GM19035 (cell line): ENCODE results near the gene BMAL2.

Source experiments
- ATAC-seq: cut with Tn5 transposase; IDR thresholded peaks from one replicate; pipeline ENCODE4 v1.9.1; 2021; ENCODE audit not compliant: unreplicated experiment

The BMAL2 gene

GRCh38 chr12:27319848-27320247, 12.8 kb upstream of the BMAL2 start:
- ATAC-seq: no peak

- ATAC-seq: no peak
These were observed 8.1 kb upstream of the BMAL2 start for GRCh38 chr12:27324530-27324929.

DNA sequence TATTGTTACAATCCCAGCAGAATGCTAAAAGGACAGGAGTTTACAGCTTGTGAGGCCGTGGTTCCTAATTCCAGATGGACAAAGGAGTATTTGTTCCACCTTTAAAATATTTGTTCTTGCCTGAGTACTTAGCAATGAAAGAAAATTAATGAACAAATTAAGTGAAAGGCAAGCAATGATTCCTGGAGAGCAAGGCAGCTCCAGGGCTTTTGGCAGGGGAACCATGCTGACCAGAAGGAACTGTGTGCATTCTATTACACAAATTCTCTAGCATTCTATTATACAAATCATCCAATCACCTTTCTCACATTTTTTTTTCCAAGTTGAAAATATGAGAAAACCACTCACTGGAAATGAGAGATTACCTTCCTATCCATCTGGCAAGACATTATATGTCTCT, 1.8 kb upstream of the BMAL2 start:
- no peak for ATAC-seq

GRCh38 chr12:27331291-27331926, 1.2 kb upstream of the BMAL2 start:
- no peak for ATAC-seq

GRCh38 chr12:27331927-27332324, 710 bp upstream of the BMAL2 start:
- ATAC-seq: no peak

DNA sequence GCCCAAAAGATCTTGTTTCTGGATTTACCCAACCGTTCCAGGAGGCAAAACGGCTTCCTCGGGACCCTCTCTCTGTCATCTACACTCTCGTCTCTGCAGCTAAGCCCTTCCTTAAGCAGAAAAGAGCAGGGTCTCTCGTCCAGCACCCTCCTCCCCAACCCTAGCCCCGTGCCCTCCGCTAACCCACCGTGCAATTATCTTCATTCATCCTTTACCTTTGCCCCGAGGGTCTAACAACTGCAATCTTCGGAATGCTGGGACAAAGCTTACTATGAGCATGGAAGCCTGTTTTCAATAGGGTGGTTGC, 276 bp upstream of the BMAL2 start:
- peak; percentile 1 for ATAC-seq

DNA sequence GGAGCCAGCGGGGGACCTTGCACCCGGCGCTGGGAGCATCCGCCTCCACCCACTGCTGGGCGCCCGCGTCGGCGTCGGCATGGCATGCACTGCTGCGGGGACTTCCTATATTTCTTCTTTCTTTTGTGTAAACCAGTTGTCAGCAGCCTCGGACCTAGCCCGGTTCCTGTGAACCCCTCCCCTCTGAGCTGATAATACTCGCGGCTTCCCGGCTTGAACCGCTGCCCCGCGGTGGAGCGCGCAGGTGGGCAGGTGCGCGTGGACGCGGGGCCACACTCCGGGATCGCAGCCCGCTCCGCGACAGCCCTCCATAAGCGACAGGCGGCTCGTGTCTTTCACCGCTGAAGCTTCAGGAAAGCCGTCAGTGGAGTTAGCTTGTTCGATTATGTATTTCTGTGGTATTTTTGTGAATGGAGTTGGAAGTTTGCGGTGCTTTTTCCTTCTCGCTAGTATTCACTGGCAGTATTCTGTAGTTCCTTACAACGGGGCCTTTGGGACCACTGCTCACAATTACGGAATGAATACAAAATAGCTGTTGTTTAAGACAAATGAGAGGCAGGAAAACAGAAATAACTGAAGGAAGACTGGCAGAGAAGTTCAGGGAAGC, 870 bp downstream of the BMAL2 start:
- peak; percentile 36 for ATAC-seq

GRCh38 chr12:27334042-27334720, 1.5 kb downstream of the BMAL2 start:
- no peak for ATAC-seq

DNA sequence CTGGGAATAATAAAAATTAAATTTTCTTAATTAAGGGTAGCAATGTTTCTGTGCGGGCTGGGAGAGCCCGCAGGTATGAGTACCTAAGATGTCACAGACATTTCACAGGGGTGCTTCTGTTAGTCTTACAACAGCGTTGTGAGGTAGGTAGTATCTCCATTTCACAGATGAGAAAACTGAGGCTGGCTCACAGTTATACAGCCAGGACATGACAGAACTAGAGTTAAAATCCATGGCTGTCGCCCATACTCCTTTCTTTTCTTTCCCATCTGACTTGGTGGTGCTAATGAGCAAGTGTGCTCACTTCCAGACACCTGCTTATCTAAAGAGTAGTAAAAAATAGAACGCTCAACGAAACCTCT, 2.1 kb downstream of the BMAL2 start:
- no peak for ATAC-seq

DNA sequence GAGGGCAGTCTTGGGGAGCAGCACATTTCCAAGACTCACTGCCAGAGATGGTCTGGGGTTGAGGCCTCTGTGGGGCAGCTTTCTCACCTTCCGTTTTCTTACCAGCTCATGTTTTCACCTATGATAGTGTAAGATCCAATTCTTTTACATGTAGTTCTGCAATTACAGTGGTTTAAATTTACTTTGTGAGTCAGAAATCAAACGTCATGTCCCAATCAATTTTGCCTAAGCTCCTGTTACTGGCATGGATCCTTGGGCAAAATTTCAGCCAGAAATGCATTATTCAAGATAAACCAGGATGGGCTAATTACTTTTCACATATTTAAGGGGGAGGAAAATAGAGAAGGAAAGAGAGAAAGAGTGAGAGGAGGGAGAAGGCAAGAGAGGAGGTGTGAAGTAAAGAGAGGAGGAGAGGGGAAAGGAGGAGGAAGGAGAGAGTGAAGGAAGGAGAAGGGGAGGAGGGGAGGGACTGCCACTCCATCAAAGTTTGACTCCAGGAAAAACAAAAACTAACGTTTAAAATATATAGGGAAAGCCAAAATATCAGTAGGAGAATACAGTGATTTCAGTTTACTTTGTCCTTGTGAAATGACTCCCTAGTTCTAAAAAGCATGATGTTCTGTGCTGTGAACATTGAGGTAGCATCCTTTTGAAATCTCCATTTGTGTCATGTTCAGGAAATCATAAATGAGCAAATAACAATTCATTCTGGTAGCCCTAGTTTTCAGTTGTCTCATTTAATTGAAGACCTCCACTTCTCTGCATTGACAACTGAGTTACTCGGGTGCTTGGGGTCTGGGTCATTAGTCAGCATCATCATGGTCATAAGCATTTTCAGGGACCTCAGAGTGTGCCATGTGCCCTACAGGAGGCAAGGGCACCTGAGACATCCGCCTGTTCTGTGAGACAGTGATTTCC, 3.0 kb downstream of the BMAL2 start:
- no peak for ATAC-seq

GRCh38 chr12:27336282-27336653, 3.6 kb downstream of the BMAL2 start:
- ATAC-seq: no peak

DNA sequence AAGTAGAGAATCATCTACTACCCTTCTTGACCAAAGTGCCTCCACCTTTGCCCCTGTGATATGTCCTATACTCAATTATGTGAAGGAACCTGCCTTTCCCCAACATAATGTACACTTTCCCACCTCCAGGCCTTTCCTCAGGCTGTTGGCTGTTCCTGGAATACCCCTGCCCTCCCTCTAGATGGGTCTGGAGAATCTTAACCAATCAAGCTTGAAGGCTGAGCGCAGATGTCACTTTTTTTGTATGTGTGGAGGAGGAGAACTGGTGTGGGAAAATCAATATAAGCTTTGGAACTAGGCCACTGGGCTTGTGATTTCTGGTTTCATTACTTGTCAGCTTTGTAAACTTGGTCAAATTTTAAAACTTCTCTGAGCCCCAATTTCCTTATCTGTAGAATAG, 4.7 kb downstream of the BMAL2 start:
- ATAC-seq: no peak

- no peak for ATAC-seq
These were observed 5.8 kb downstream of the BMAL2 start for GRCh38 chr12:27338473-27338872.

- ATAC-seq: no peak
These were observed 8.3 kb downstream of the BMAL2 start for GRCh38 chr12:27340971-27341370.

DNA sequence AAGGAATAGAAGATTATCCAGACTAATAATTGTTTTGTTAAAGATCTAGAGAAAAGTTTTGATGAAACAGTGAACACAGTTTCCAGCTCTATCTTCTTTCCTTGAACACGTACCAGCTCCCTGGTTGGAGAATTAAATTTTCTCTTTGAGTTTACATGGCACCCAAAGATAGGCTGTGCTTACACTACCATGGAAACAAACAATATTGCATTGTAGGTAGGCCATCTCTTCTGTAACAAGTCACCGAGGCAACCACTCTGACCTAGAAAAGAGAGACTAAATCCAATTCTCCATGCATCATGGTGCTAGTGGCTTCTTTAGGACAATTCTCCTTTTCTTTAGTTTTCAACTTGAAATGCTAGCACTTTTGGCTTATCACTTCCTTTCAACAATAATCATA, 9.9 kb downstream of the BMAL2 start:
- no peak for ATAC-seq

GRCh38 chr12:27343255-27344000, 10.8 kb downstream of the BMAL2 start:
- no peak for ATAC-seq

- ATAC-seq: no peak
These were observed 11.6 kb downstream of the BMAL2 start for GRCh38 chr12:27344246-27344645.

DNA sequence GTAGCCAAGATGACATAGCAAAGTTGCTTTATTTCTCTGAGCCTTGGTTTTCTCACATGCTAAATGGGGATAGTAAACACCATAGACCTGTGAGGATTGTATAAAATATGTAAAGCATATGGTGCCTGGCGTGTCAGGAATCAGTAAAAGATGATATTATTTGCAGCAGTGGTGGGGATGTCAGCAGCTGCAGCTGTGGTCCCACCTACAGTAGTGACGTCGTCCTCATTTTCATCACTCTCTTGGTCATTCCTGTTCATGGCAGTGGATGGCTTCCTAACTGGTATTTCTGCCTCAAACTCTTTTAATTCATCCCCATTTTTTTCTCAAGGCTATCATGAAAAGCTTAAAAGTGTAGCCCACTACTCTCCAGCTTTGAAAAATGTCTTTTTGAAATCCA, 12.1 kb downstream of the BMAL2 start:
- no peak for ATAC-seq

- ATAC-seq: no peak
These were observed 12.7 kb downstream of the BMAL2 start for GRCh38 chr12:27345376-27345775.

GRCh38 chr12:27347779-27348178, 15.1 kb downstream of the BMAL2 start:
- no peak for ATAC-seq

DNA sequence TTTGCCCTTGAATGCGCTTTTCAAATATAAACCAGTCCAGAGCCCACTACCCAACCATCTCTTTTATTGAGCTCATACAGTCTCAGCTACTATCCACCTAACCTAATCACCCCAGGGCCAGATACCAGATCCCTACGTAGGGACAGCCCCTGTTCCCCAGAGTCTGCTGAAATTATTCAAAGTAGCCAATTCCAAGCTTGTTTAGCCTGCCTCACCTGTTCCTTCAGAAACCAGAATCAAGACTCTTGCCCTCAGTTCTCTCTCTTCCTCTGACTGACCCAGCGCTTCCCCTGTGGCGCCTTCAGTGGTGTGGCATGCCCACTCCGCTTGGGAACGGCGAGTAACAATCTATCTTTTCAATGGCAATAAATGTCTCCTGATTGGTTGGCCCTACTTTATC, 18.8 kb downstream of the BMAL2 start:
- ATAC-seq: no peak
